Ishikawa (cell line): Measurements from ENCODE around the gene SPRR1B.

ENCODE experiments used
- CEBPB ChIP-seq: IDR thresholded peaks from 2 replicates; pipeline ENCODE4 v1.6.1; 2012
- CREB1 ChIP-seq: IDR thresholded peaks from 2 replicates; pipeline ENCODE4 v1.6.1; 2012; ENCODE audit warnings: low read depth
- EGR1 ChIP-seq: IDR thresholded peaks from 2 replicates; pipeline ENCODE4 v1.6.1; 2012
- EP300 ChIP-seq: IDR thresholded peaks from 2 replicates; pipeline ENCODE4 v1.6.1; 2012; ENCODE audit warnings: borderline replicate concordance
- FOXM1 ChIP-seq: IDR thresholded peaks from 2 replicates; pipeline ENCODE4 v1.6.1; 2012; ENCODE audit warnings: low read depth, borderline replicate concordance
- NFIC ChIP-seq: IDR thresholded peaks from 2 replicates; pipeline ENCODE4 v1.6.1; 2012
- RAD21 ChIP-seq: IDR thresholded peaks from 2 replicates; pipeline ENCODE4 v1.6.1; 2012; ENCODE audit warnings: low read depth
- TAF1 ChIP-seq: IDR thresholded peaks from 2 replicates; pipeline ENCODE4 v1.6.1; 2012; ENCODE audit warnings: low read depth, mild to moderate bottlenecking
- TCF12 ChIP-seq: IDR thresholded peaks from 2 replicates; pipeline ENCODE4 v1.6.1; 2012; ENCODE audit warnings: low read depth
- TEAD4 ChIP-seq: IDR thresholded peaks from 2 replicates; pipeline ENCODE4 v1.6.1; 2012
- YY1 ChIP-seq: IDR thresholded peaks from 2 replicates; pipeline ENCODE4 v1.6.1; 2012; ENCODE audit warnings: low read depth
- ZBTB7A ChIP-seq: IDR thresholded peaks from 2 replicates; pipeline ENCODE4 v1.6.1; 2012; ENCODE audit warnings: low read depth
- TF ChIP-seq, protein P1 (sequence below): IDR thresholded peaks from 2 replicates; pipeline ENCODE4 v1.6.1; 2012
- TF ChIP-seq, protein P2 (sequence below): IDR thresholded peaks from 2 replicates; pipeline ENCODE4 v1.6.1; 2012
- TF ChIP-seq, protein P3 (sequence below): IDR thresholded peaks from 2 replicates; pipeline ENCODE4 v1.6.1; 2012; ENCODE audit warnings: low read depth, mild to moderate bottlenecking

SPRR1B gene

DNA sequence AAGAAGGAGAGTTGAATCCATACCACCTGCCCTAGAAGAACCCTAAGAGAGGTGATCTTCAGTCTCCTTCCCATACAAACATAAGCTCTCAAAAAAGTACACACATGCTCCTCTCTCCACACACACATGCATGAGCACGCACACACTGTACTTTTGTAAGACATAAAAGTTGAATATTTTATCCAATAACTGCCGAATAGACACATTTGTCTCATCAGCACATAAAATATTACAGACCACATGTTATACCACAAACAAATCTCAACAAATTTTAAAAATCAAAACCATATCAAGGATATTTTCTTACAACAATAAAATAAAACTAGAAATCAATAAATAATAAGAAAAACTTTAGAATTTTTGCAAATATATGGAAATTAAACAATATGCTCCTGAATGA, 44.4 kb upstream of the SPRR1B start:
- TF ChIP-seq EP300: no peak
- no peak for TF ChIP-seq EGR1
- no peak for TF ChIP-seq CEBPB
- TF ChIP-seq NFIC: no peak
- TF ChIP-seq, protein P1, sequence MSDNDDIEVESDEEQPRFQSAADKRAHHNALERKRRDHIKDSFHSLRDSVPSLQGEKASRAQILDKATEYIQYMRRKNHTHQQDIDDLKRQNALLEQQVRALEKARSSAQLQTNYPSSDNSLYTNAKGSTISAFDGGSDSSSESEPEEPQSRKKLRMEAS: no peak
- TF ChIP-seq RAD21: no peak
- no peak for TF ChIP-seq CREB1
- TF ChIP-seq TEAD4: no peak
- no peak for TF ChIP-seq ZBTB7A
- no peak for TF ChIP-seq TAF1
- TF ChIP-seq YY1: no peak
- TF ChIP-seq, protein P2, sequence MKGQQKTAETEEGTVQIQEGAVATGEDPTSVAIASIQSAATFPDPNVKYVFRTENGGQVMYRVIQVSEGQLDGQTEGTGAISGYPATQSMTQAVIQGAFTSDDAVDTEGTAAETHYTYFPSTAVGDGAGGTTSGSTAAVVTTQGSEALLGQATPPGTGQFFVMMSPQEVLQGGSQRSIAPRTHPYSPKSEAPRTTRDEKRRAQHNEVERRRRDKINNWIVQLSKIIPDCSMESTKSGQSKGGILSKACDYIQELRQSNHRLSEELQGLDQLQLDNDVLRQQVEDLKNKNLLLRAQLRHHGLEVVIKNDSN: no peak
- no peak for TF ChIP-seq FOXM1
- TF ChIP-seq, protein P3, sequence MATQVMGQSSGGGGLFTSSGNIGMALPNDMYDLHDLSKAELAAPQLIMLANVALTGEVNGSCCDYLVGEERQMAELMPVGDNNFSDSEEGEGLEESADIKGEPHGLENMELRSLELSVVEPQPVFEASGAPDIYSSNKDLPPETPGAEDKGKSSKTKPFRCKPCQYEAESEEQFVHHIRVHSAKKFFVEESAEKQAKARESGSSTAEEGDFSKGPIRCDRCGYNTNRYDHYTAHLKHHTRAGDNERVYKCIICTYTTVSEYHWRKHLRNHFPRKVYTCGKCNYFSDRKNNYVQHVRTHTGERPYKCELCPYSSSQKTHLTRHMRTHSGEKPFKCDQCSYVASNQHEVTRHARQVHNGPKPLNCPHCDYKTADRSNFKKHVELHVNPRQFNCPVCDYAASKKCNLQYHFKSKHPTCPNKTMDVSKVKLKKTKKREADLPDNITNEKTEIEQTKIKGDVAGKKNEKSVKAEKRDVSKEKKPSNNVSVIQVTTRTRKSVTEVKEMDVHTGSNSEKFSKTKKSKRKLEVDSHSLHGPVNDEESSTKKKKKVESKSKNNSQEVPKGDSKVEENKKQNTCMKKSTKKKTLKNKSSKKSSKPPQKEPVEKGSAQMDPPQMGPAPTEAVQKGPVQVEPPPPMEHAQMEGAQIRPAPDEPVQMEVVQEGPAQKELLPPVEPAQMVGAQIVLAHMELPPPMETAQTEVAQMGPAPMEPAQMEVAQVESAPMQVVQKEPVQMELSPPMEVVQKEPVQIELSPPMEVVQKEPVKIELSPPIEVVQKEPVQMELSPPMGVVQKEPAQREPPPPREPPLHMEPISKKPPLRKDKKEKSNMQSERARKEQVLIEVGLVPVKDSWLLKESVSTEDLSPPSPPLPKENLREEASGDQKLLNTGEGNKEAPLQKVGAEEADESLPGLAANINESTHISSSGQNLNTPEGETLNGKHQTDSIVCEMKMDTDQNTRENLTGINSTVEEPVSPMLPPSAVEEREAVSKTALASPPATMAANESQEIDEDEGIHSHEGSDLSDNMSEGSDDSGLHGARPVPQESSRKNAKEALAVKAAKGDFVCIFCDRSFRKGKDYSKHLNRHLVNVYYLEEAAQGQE: no peak
- no peak for TF ChIP-seq TCF12

DNA sequence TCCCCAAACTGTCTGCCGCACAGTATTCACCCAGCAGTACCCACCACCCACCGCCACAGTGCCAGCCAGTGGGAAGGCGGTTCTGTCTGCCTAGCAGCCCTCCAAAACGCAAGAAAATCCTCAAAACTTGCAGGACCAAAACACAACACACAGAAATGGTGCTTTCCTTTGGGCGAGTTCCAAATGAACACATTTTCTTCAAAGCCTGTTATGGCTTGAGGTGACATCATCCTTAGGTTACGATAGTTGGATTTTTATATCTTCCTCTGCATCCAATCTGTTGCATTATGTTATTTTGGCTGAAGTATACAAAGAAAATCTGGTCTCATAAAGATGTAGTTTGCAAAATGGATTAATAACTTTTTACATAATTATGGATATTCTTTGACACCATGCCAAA, 37.8 kb upstream of the SPRR1B start:
- no peak for TF ChIP-seq RAD21
- no peak for TF ChIP-seq TCF12
- no peak for TF ChIP-seq CEBPB

DNA sequence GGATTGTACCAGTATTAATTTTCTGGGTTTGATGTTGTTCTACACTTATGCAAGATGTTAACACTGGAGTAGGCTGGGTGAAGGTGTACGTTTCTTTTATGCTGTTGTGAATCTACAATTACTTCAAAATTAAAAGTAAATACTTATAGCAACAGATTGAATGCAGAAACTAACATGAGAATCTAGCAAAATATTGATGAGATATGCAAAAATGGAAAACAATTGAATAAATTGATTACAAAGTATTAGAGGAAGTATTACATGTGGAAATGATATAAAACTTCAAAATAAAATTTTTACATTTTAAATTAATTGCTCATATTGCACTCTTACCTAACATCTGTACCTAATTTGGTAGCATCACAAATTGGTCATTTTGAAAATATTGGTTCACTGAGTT, 35.2 kb upstream of the SPRR1B start:
- TF ChIP-seq, protein P2: no peak
- TF ChIP-seq CREB1 (no peak), TCF12 (no peak), YY1 (no peak), TEAD4 (no peak), CEBPB (no peak)
- TF ChIP-seq, protein P1: no peak

DNA sequence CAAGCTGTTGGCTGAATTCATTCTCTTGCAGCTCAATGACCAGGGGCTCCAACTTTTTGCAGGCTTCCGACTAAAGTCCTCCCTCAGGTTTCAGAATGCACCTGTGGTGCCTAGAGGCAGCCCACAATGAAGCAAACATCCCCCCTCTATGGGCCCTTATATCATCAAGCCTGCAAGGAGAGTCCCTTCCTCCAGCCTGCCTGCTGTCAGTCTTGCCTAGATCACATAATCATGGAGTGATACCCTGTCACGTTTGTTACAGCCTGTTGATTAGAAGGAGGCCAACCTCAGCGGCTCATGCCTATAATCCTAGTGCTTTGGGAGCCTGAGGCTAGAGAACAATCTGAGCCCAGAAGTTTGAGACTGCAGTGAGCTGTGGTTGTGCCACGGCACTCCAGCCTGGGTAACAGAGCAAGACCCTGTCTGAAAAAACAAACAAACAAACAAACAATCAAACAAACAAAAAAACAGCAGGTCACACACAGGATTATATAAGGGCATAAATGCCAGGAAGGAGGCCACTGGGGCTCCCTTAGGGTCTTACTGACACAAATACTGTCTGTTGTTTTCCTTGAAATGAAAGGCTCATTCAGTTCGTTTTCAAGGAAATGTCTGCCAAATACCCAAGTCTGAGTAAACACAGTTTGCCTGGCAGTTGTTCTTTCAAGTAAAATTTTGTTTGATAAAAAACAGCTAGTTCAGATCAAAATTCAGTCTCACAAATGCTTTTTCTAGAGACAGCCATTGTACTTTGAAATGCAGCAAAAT, 34.2 kb upstream of the SPRR1B start:
- TF ChIP-seq TCF12 (no peak), RAD21 (no peak), EP300 (no peak), TEAD4 (no peak), EGR1 (no peak), YY1 (no peak), CEBPB (no peak), FOXM1 (no peak), NFIC (no peak)
- TF ChIP-seq, protein P3: no peak
- TF ChIP-seq, protein P2: no peak

DNA sequence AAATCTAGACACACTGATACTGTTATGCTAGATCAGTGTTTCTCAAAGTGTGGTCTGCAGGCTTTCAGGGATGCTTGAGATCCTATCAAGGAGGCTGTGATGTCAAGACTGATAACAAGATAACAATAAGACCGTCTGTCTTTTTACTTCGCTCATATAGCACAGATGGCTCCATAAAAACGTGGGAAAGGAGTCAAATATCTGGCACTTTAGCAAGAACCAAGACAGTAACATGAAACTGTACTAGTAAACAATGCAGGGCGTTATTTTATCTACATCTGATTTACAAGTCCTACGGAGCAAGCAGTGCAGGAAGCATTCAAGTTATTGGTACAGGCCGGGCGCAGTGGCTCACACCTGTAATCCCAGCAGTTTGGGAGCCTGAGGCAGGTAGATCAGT, 33.1 kb upstream of the SPRR1B start:
- no peak for TF ChIP-seq TAF1
- TF ChIP-seq, protein P3: no peak
- TF ChIP-seq EP300: no peak
